Measurements from ENCODE around the gene RASGRP1. TPM values are rescaled to one million over a fixed set of nuclear protein-coding genes. Genes with fewer than 3 reads are reported as not detected.

RASGRP1 gene
- total and polyA plus RNA-seq, 12 donors: 0.13 to 2.8 (median 0.49) TPM

- no peak overlapping the region for H3K27ac ChIP-seq
- WGBS, 4 donors: 87 to 96% (median 94%) methylated on average over 4 of the region's 4 CpGs
- no peaks in the 10 kb centered on the region for H3K4me1 ChIP-seq (replicated peaks in 1 of 2)
- H3K27me3 ChIP-seq: no peaks in the 10 kb centered on the region
- no peaks in the 10 kb centered on the region for H3K36me3 ChIP-seq (replicated peaks in 1 of 2)
- TF ChIP-seq CTCF (IDR thresholded peaks at IDR 0.05) (no peak), POLR2A (IDR thresholded peaks at IDR 0.05) (no peak)
- H3K4me3 ChIP-seq: no peak overlapping the region
- intact Hi-C loops (cut with DNase I): no loop called here
- no peaks in the 10 kb centered on the region for H3K9me3 ChIP-seq (replicated peaks in 1 of 3)
- no peak for DNase-seq
These were observed 55.5 kb downstream of the RASGRP1 start for GRCh38 chr15:38509152-38509551.

DNA sequence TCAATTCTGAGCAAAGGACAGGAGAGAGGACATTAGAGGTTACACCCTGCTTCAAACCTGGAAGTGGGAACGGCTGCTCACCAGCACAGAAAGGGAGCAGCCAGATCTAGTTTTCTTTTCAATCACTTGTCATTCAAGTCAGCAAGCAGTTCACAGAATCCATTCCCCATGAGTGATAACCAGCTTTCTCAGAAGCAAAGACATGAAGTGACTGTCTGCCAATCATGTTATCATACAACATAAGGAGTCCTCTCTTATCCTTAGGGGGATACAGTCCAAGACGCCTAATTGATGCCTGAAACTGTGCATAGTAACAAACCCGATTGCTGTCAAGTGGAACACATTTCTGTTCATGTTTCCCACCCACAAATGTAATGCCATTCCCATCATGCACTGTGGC is 56.0 kb downstream of the RASGRP1 start:
- no peaks in the 10 kb centered on the region for H3K9me3 ChIP-seq (replicated peaks in 1 of 3)
- no peak for TF ChIP-seq POLR2A (IDR thresholded peaks at IDR 0.05)
- TF ChIP-seq CTCF (IDR thresholded peaks at IDR 0.05): no peak
- H3K4me3 ChIP-seq: no peak overlapping the region
- H3K27ac ChIP-seq: no peak overlapping the region
- no peaks in the 10 kb centered on the region for H3K36me3 ChIP-seq (replicated peaks in 1 of 2)
- WGBS, 4 donors: 71 to 87% (median 80%) methylated on average over 3 of the region's 3 CpGs
- no peaks in the 10 kb centered on the region for H3K4me1 ChIP-seq (replicated peaks in 1 of 2)
- no peaks in the 10 kb centered on the region for H3K27me3 ChIP-seq
- intact Hi-C loops (cut with DNase I): no loop called here
- no peak for DNase-seq

DNA sequence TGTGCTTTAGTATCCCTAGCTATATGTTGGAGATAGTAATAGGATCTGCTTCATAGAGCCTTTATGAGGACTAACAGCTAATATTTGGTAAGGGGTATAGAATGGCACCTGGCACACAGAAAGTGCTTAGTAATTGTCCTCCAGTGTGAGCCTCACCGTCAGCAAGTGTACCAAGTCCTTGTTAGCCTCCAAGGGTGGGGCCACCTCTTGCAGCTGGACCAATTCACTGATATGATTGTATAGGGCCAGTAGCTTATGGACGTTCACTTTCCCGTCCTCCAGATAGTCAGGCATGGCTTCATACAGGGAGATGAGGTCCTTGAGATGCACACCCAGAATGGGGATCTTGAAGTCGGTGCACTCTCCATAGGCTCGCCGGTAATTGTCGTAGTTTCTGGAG is 57.0 kb downstream of the RASGRP1 start:
- no peak overlapping the region for H3K4me3 ChIP-seq
- 78 to 100% (median 92%) methylated on average over 5 to 7 of the region's 7 CpGs for WGBS, 4 donors
- H3K27ac ChIP-seq: no peak overlapping the region
- intact Hi-C loops (cut with DNase I): no loop called here
- no peak for DNase-seq
- no peaks in the 10 kb centered on the region for H3K27me3 ChIP-seq
- TF ChIP-seq POLR2A (IDR thresholded peaks at IDR 0.05): no peak
- TF ChIP-seq CTCF (IDR thresholded peaks at IDR 0.05): no peak
- no peaks in the 10 kb centered on the region for H3K4me1 ChIP-seq (replicated peaks in 1 of 2)
- H3K36me3 ChIP-seq (replicated peaks in 1 of 2): no peaks in the 10 kb centered on the region
- H3K9me3 ChIP-seq (replicated peaks in 1 of 3): no peaks in the 10 kb centered on the region

GRCh38 chr15:38506997-38507396 is 57.6 kb downstream of the RASGRP1 start:
- Histone ChIP-seq H3K36me3 (replicated peaks in 1 of 2) (no peaks in the 10 kb centered on the region), H3K27me3 (no peaks in the 10 kb centered on the region), H3K4me1 (replicated peaks in 1 of 2) (no peaks in the 10 kb centered on the region), H3K9me3 (replicated peaks in 1 of 3) (no peaks in the 10 kb centered on the region), H3K27ac (no peak overlapping the region), H3K4me3 (no peak overlapping the region)
- DNase-seq: no peak
- WGBS, 4 donors: 58 to 79% (median 74%) methylated on average over 4 of the region's 4 CpGs
- TF ChIP-seq CTCF (IDR thresholded peaks at IDR 0.05) (no peak), POLR2A (IDR thresholded peaks at IDR 0.05) (no peak)
- intact Hi-C loops (cut with DNase I): no loop called here
